H1 (cell line): ENCODE results near the gene AP4B1. TPM values are rescaled to one million over a fixed set of nuclear protein-coding genes. Genes with fewer than 3 reads are reported as not detected.

Experiments used
- CTCF ChIA-PET: fragments of 300-600 bp; sonication (Branson Sonifier 250); formaldehyde crosslinking; loops from one replicate; lab custom pipeline; 2021; ENCODE audit not compliant: partially characterized antibody; lab: Charles Lee
- POLR2A ChIA-PET: fragments of 300-600 bp; sonication (Branson Sonifier 250); formaldehyde crosslinking; loops from one replicate; lab custom pipeline; 2021; ENCODE audit warnings: inconsistent platforms; ENCODE audit not compliant: partially characterized antibody; lab: Charles Lee
- DNase-seq, 2 experiments: peaks; one replicate each; pipeline versions ENCODE4 v3.0.0 to v3.0.0-alpha.2; 2010 to 2022; ENCODE audit warnings: low spot score in 2 of 2, low read depth in 1 of 2, mixed read lengths in 1 of 2
- FAIRE-seq: peaks from 2 replicates; lab custom pipeline; 2011; peaks lifted over from hg19 to GRCh38; lab: Jason Lieb, UNC
- H2AFZ ChIP-seq: 2 replicates; pipeline ENCODE4 v1.8.1; 2012; ENCODE audit warnings: low read length, inconsistent platforms
- H2AK5ac ChIP-seq: 2 replicates; pipeline ENCODE4 v1.6.1; 2013; ENCODE audit warnings: low read depth, low read length
- H2BK120ac ChIP-seq: replicated peaks from 2 replicates; pipeline ENCODE3; 2013; ENCODE audit warnings: low read depth, low read length, inconsistent platforms
- H2BK12ac ChIP-seq: 2 replicates; pipeline ENCODE4 v1.6.1; 2013; ENCODE audit warnings: low read depth, low read length
- H2BK15ac ChIP-seq: 2 replicates; pipeline ENCODE4 v1.6.1; 2013; ENCODE audit warnings: low read length
- H2BK20ac ChIP-seq: 2 replicates; pipeline ENCODE4 v1.6.1; 2013; ENCODE audit warnings: low read length
- H2BK5ac ChIP-seq: 2 replicates; pipeline ENCODE4 v1.6.1; 2013; ENCODE audit warnings: low read depth, low read length
- H3K14ac ChIP-seq: 2 replicates; pipeline ENCODE4 v1.6.1; 2013; ENCODE audit warnings: inconsistent platforms; ENCODE audit not compliant: insufficient read length
- H3K18ac ChIP-seq: 2 replicates; pipeline ENCODE4 v1.6.1; 2013; ENCODE audit warnings: low read length; ENCODE audit errors: extremely low read depth
- H3K23ac ChIP-seq: 2 replicates; pipeline ENCODE4 v1.6.1; 2013; ENCODE audit warnings: inconsistent platforms; ENCODE audit not compliant: insufficient read length
- H3K23me2 ChIP-seq: 2 replicates; pipeline ENCODE4 v1.6.1; 2013; ENCODE audit warnings: low read depth, low read length
- H3K27ac ChIP-seq: 2 replicates; pipeline ENCODE4 v1.6.1; 2011; ENCODE audit warnings: low read depth, low read length, inconsistent platforms
- H3K27me3 ChIP-seq, 4 experiments: replicated peaks in 1 of 4; 1 replicate in 1 of 4; 2 replicates in 3 of 4; pipeline versions ENCODE4 v1.6.1 to v1.8.1; 2011 to 2013; ENCODE audit warnings: low read length in 3 of 4, mild to moderate bottlenecking in 3 of 4, inconsistent platforms in 2 of 4, mixed read lengths in 2 of 4, moderate library complexity in 1 of 4; ENCODE audit not compliant: control insufficient read depth in 3 of 4, insufficient read depth in 3 of 4; ENCODE audit errors: extremely low read depth in 1 of 4
- H3K36me3 ChIP-seq, 4 experiments: 2 replicates each; pipeline versions ENCODE4 v1.6.1 to v1.8.1; 2011 to 2013; ENCODE audit warnings: mild to moderate bottlenecking in 4 of 4, low read length in 3 of 4, moderate library complexity in 2 of 4, control low read depth in 1 of 4, inconsistent platforms in 1 of 4; ENCODE audit not compliant: insufficient read depth in 4 of 4, control insufficient read depth in 2 of 4
- H3K4ac ChIP-seq: replicated peaks from 2 replicates; pipeline ENCODE3; 2013; ENCODE audit warnings: low read length, low read depth, mixed read lengths, inconsistent platforms; ENCODE audit not compliant: insufficient read length
- H3K4me1 ChIP-seq, 4 experiments: replicated peaks in 1 of 4; 1 replicate in 1 of 4; 2 replicates in 3 of 4; pipeline versions ENCODE4 v1.6.1 to v1.8.1; 2011 to 2013; ENCODE audit warnings: low read length in 3 of 4, inconsistent platforms in 2 of 4, mixed read lengths in 1 of 4; ENCODE audit not compliant: insufficient read depth in 4 of 4, control insufficient read depth in 3 of 4
- H3K4me2 ChIP-seq, 2 experiments: 2 replicates each; pipeline versions ENCODE4 v1.6.1 to v1.8.1; 2011 to 2013; ENCODE audit warnings: low read depth in 2 of 2, low read length in 2 of 2, control low read depth in 1 of 2, inconsistent platforms in 1 of 2, mild to moderate bottlenecking in 1 of 2; ENCODE audit not compliant: insufficient read depth in 1 of 2
- H3K4me3 ChIP-seq, 4 experiments: fragments of 200-600, 300-600 bp in 1 of 4; sonication (generic), shearing (Covaris generic), sonication (Bioruptor Twin) in 1 of 4; 2 replicates each; pipeline versions ENCODE4 v1.5.1 to v1.8.1; 2011 to 2016; ENCODE audit warnings: low read length in 4 of 4, low read depth in 3 of 4, control low read depth in 2 of 4, inconsistent platforms in 2 of 4, mild to moderate bottlenecking in 2 of 4, mixed read lengths in 1 of 4, moderate library complexity in 1 of 4; ENCODE audit not compliant: insufficient read depth in 2 of 4; ENCODE audit errors: extremely low read depth in 1 of 4
- H3K56ac ChIP-seq: replicated peaks from 2 replicates; pipeline ENCODE3; 2013; ENCODE audit warnings: low read depth, mild to moderate bottlenecking, mixed read lengths, low read length, inconsistent platforms; ENCODE audit not compliant: insufficient read length
- H3K79me1 ChIP-seq: 2 replicates; pipeline ENCODE4 v1.6.1; 2013; ENCODE audit warnings: low read depth, low read length, control low read depth
- H3K79me2 ChIP-seq, 2 experiments: 2 replicates each; pipeline versions ENCODE4 v1.6.1 to v1.8.1; 2012 to 2013; ENCODE audit warnings: low read length in 2 of 2, mild to moderate bottlenecking in 2 of 2, inconsistent platforms in 1 of 2; ENCODE audit not compliant: insufficient read depth in 2 of 2, control insufficient read depth in 1 of 2
- H3K9ac ChIP-seq, 4 experiments: replicated peaks in 1 of 4; 1 replicate in 1 of 4; 2 replicates in 3 of 4; pipeline versions ENCODE4 v1.6.1 to v1.8.1; 2011 to 2013; ENCODE audit warnings: low read depth in 3 of 4, low read length in 3 of 4, control low read depth in 2 of 4, mild to moderate bottlenecking in 2 of 4, moderate library complexity in 2 of 4, inconsistent platforms in 1 of 4; ENCODE audit errors: extremely low read depth in 1 of 4
- H3K9me3 ChIP-seq, 2 experiments: 2 replicates each; pipeline versions ENCODE4 v1.6.1 to v1.8.1; 2012 to 2013; ENCODE audit warnings: mild to moderate bottlenecking in 2 of 2, moderate library complexity in 2 of 2, control low read depth in 1 of 2, inconsistent platforms in 1 of 2, low read depth in 1 of 2, low read length in 1 of 2, mixed read lengths in 1 of 2; ENCODE audit not compliant: insufficient read depth in 2 of 2
- H4K20me1 ChIP-seq, 2 experiments: replicated peaks in 1 of 2; 2 replicates each; pipeline versions ENCODE3 to v1.8.1; 2011 to 2013; ENCODE audit warnings: inconsistent platforms in 2 of 2, low read length in 2 of 2, mild to moderate bottlenecking in 1 of 2; ENCODE audit not compliant: insufficient read depth in 2 of 2, control insufficient read depth in 1 of 2
- H4K5ac ChIP-seq: 2 replicates; pipeline ENCODE4 v1.6.1; 2013; ENCODE audit warnings: low read length, low read depth, mixed read lengths, inconsistent platforms; ENCODE audit not compliant: insufficient read length
- H4K8ac ChIP-seq: 2 replicates; pipeline ENCODE4 v1.8.0; 2013; ENCODE audit warnings: mild to moderate bottlenecking, moderate library complexity, low read length, inconsistent platforms; ENCODE audit not compliant: insufficient read depth; ENCODE audit errors: extremely low read depth
- H4K91ac ChIP-seq: replicated peaks from 2 replicates; pipeline ENCODE3; 2013; ENCODE audit warnings: low read length, mixed read lengths, inconsistent platforms; ENCODE audit not compliant: insufficient read length
- BACH1 ChIP-seq: IDR thresholded peaks from 2 replicates; pipeline ENCODE4 v1.6.1; 2012; ENCODE audit warnings: low read length, improper control_type of control experiment
- CHD2 ChIP-seq: IDR thresholded peaks from 2 replicates; pipeline ENCODE4 v1.6.1; 2012; ENCODE audit warnings: low read length, improper control_type of control experiment
- E2F6 ChIP-seq: IDR thresholded peaks from 2 replicates; pipeline ENCODE4 v1.6.1; 2012; ENCODE audit warnings: inconsistent platforms
- FOSL1 ChIP-seq: IDR thresholded peaks from 2 replicates; pipeline ENCODE4 v1.6.1; 2011; ENCODE audit warnings: mild to moderate bottlenecking, low read depth, low read length, moderate library complexity; ENCODE audit not compliant: insufficient read depth
- NANOG ChIP-seq: IDR thresholded peaks from 2 replicates; pipeline ENCODE4 v1.6.1; 2011; ENCODE audit warnings: low read length, low read depth, mild to moderate bottlenecking, inconsistent platforms; ENCODE audit not compliant: insufficient read depth, poor library complexity, severe bottlenecking
- NRF1 ChIP-seq: IDR thresholded peaks from 2 replicates; pipeline ENCODE4 v1.6.1; 2011; ENCODE audit warnings: mild to moderate bottlenecking, low read depth, low read length, improper control_type of control experiment
- RFX5 ChIP-seq: IDR thresholded peaks from 2 replicates; pipeline ENCODE4 v1.6.1; 2011; ENCODE audit warnings: low read depth, low read length, improper control_type of control experiment, borderline replicate concordance
- SAP30 ChIP-seq: fragments of 300-600 bp; sonication (generic); IDR thresholded peaks from 2 replicates; pipeline ENCODE4 v1.7.1; 2012; ENCODE audit warnings: low read length, moderate library complexity, mild to moderate bottlenecking, inconsistent platforms; ENCODE audit not compliant: insufficient read depth, insufficient replicate concordance
- SP4 ChIP-seq: IDR thresholded peaks from 2 replicates; pipeline ENCODE4 v1.6.1; 2012; ENCODE audit warnings: low read length, inconsistent platforms
- YY1 ChIP-seq: IDR thresholded peaks from 2 replicates; pipeline ENCODE4 v1.6.1; 2011; ENCODE audit warnings: low read depth, mild to moderate bottlenecking, low read length
- WGBS, 2 experiments: shearing (Covaris generic) in 1 of 2; methylation state at CpG; one replicate each; pipeline versions ENCODE4 v1.1.6 to v1.1.7; 2013 to 2015; ENCODE audit warnings: low lambda C conversion rate in 2 of 2, mixed read lengths in 2 of 2, inconsistent platforms in 1 of 2, low coverage in 1 of 2, missing lambda C conversion rate in 1 of 2; ENCODE audit not compliant: insufficient replicate concordance in 2 of 2, insufficient coverage in 1 of 2, insufficient read length in 1 of 2; ENCODE audit errors: extremely low coverage in 1 of 2, missing lambda C conversion rate in 1 of 2; 5-methylcytosine and 5-hydroxymethylcytosine counted together
- polyA plus RNA-seq, 7 experiments: library from polyadenylated mRNA; depleted of rRNA in 3 of 7; stranded (reverse) in 5 of 7; unstranded in 2 of 7; fragments of >200 nt in 5 of 7; fragments of 200-250 nt in 2 of 7; gene quantifications; 1 replicate in 5 of 7; 2 replicates in 1 of 7; 4 replicates in 1 of 7; pipeline versions ENCODE4 v1.2.1 to v1.2.3, GENCODE V29; 2011 to 2013; ENCODE audit warnings: missing spikeins in 2 of 7, mixed read lengths in 2 of 7
- total RNA-seq: library from RNA; stranded (reverse); fragmentation: NEBNext Ultra II Directional; extraction: Animal tissue kit (Norgen Biotek cat#: 25700); gene quantifications from 2 replicates; pipeline ENCODE4 v1.2.1, GENCODE V29; 2021

Gene AP4B1
- total and polyA plus RNA-seq, 2 of the 8 experiments (the other 6 are each of a cell fraction or from before 2014, with no cell fraction given): 8.9 to 9.0 TPM

GRCh38 chr1:113903501-113904292, 902 bp downstream of the AP4B1 start:
- Histone ChIP-seq H2BK5ac (no peak overlapping the region), H3K4me3 (peak overlapping the region; percentile 73 to 99 (median 92); a peak in 7 of 8 replicates), H3K56ac (no peak overlapping the region), H3K36me3 (peaks cover 0 to 20% (median 7%) of the 10 kb centered on the region in 4 experiments; a peak in 6 of 8 replicates), H2BK120ac (no peak overlapping the region), H4K5ac (no peak overlapping the region), H3K79me1 (0 out of 2 replicates have a peak, but pooled peaks cover 2% of the 10 kb centered on the region), H3K4me2 (peak overlapping the region; percentile 94 to 99), H3K9ac (peak overlapping the region in 1 of 4 experiments; percentile 72; a peak in 2 of 7 replicates), H3K23ac (no peak overlapping the region), H3K4ac (no peak overlapping the region), H3K14ac (no peak overlapping the region), H4K8ac (no peak overlapping the region), H3K4me1 (peaks cover 0 to 3% (median under 1%) of the 10 kb centered on the region in 4 experiments; a peak in 5 of 7 replicates), H4K91ac (no peak overlapping the region), H2BK20ac (no peak overlapping the region), H2AFZ (peak overlapping the region; percentile 96; the same call in 1 of the 2 replicates), H2BK12ac (no peak overlapping the region), H3K79me2 (peaks cover 0 to 2% of the 10 kb centered on the region in 2 experiments; a peak in 1 of 4 replicates), H3K27ac (no peak overlapping the region), H3K27me3 (no peaks in the 10 kb centered on the region), H2AK5ac (no peak overlapping the region), H3K23me2 (peaks cover 7% of the 10 kb centered on the region), H4K20me1 (no peaks in the 10 kb centered on the region), H2BK15ac (no peak overlapping the region), H3K9me3 (no peaks in the 10 kb centered on the region), H3K18ac (no peak overlapping the region)
- FAIRE-seq (no peak), DNase-seq (no peak)
- CTCF ChIA-PET: interaction anchor here (0.5 to 3.7 kb wide), 8 partner anchors 10 to 144 kb away, joined by 3 to 20 read pairs (median 4); partner anchors contain the start of genes HIPK1 and PHTF1
- 67% methylated on average over 7 of the region's 7 CpGs; no CpG with 5 or more reads in 1 of the 2 experiments for WGBS, 2 experiments
- POLR2A ChIA-PET: interaction anchor here (0.9 to 3.8 kb wide), 11 partner anchors 8 to 144 kb away, joined by 3 to 66 read pairs (median 4); partner anchors contain the start of genes HIPK1, PHTF1 and RSBN1
- TF ChIP-seq NRF1 (no peak), FOSL1 (no peak), YY1 (no peak), SAP30 (no peak), NANOG (no peak), BACH1 (no peak), CHD2 (no peak), SP4 (no peak), RFX5 (no peak), E2F6 (no peak)
